PC-3 (cell line): ENCODE results near the gene SLAIN1. TPM values are rescaled to one million over a fixed set of nuclear protein-coding genes. Genes with fewer than 3 reads are reported as not detected.

Source experiments
- ATAC-seq: fragments of 200-7000 bp; cut with Tn5 transposase; 2 replicates; pipeline ENCODE4 v1.9.1; 2020; ENCODE audit warnings: mild to moderate bottlenecking, moderate library complexity
- BruUV-seq: library from RNA; stranded (reverse); fragments of 400-500 nt; replicated peaks from 2 replicates; lab custom pipeline; 2021; lab: Mats Ljungman, UMichigan
- CTCF ChIA-PET: fragments of 300-600 bp; sonication (Branson Sonifier 250); formaldehyde crosslinking; loops from one replicate; lab custom pipeline; 2022; ENCODE audit warnings: antibody characterized with exemption; lab: Charles Lee
- POLR2A ChIA-PET: fragments of 300-600 bp; sonication (Branson Sonifier 250); formaldehyde crosslinking; loops from one replicate; lab custom pipeline; 2022; ENCODE audit warnings: antibody characterized with exemption; ENCODE audit not compliant: unreplicated experiment; lab: Charles Lee
- DNase-seq: peaks from one replicate; pipeline ENCODE4 v3.0.0-alpha.2; 2015
- H2AFZ ChIP-seq: fragments of 300-600 bp; sonication (generic); 2 replicates; pipeline ENCODE4 v1.6.0; 2016; ENCODE audit warnings: antibody characterized with exemption, low read length
- H3F3A ChIP-seq: fragments of 300-600 bp; sonication (generic); one replicate; pipeline ENCODE4 v1.6.0; 2017; ENCODE audit warnings: antibody characterized with exemption, low read length, control low read depth, mild to moderate bottlenecking; ENCODE audit not compliant: unreplicated experiment
- H3K27ac ChIP-seq: fragments of 300-600 bp; sonication (generic); 2 replicates; pipeline ENCODE4 v1.5.1; 2016; ENCODE audit warnings: mild to moderate bottlenecking, low read length
- H3K27me3 ChIP-seq: fragments of 300-600 bp; sonication (generic); 2 replicates; pipeline ENCODE4 v1.6.1; 2016; ENCODE audit warnings: low read length, mixed read lengths
- H3K36me3 ChIP-seq: fragments of 300-600 bp; sonication (generic); 2 replicates; pipeline ENCODE4 v1.6.1; 2016; ENCODE audit warnings: low read depth, mixed run types, low read length, mixed read lengths
- H3K4me1 ChIP-seq: fragments of 300-600 bp; sonication (generic); 2 replicates; pipeline ENCODE4 v1.5.1; 2016; ENCODE audit warnings: low read length; ENCODE audit not compliant: insufficient read depth
- H3K4me2 ChIP-seq: fragments of 300-600 bp; sonication (generic); 2 replicates; pipeline ENCODE4 v1.6.0; 2016; ENCODE audit warnings: low read length
- H3K4me3 ChIP-seq: fragments of 300-600 bp; sonication (generic); 2 replicates; pipeline ENCODE4 v1.5.1; 2016; ENCODE audit warnings: mild to moderate bottlenecking, low read length, mixed read lengths
- H3K79me2 ChIP-seq: fragments of 300-600 bp; sonication (generic); 2 replicates; pipeline ENCODE4 v1.6.1; 2017; ENCODE audit warnings: low read length, mixed read lengths
- H3K9ac ChIP-seq: fragments of 300-600 bp; sonication (generic); 2 replicates; pipeline ENCODE4 v1.6.0; 2016; ENCODE audit warnings: mild to moderate bottlenecking, low read length
- H3K9me2 ChIP-seq: fragments of 300-600 bp; sonication (generic); replicated peaks from 2 replicates; pipeline ENCODE4 v1.6.1; 2016; ENCODE audit warnings: mixed run types, low read length, mixed read lengths
- H3K9me3 ChIP-seq: fragments of 300-600 bp; sonication (generic); 2 replicates; pipeline ENCODE4 v1.6.1; 2016; ENCODE audit warnings: low read length, mixed read lengths
- H4K20me1 ChIP-seq: fragments of 300-600 bp; sonication (generic); 2 replicates; pipeline ENCODE4 v1.6.1; 2016; ENCODE audit warnings: low read length, mixed read lengths
- EZH2 ChIP-seq: fragments of 300-600 bp; sonication (generic); IDR thresholded peaks from one replicate; pipeline ENCODE4 v1.6.1; 2017; ENCODE audit warnings: antibody characterized with exemption, mild to moderate bottlenecking, low read length; ENCODE audit not compliant: unreplicated experiment
- EZH2phosphoT487 ChIP-seq: fragments of 300-600 bp; sonication (generic); IDR thresholded peaks from 2 replicates; pipeline ENCODE4 v1.6.1; 2018; ENCODE audit warnings: mild to moderate bottlenecking, antibody characterized with exemption, low read length, borderline replicate concordance
- intact Hi-C: fragments of 100-400 bp; cut with micrococcal nuclease; formaldehyde crosslinking; loops from 2 replicates; pipeline ENCODE4 v1.9.0; 2023
- total RNA-seq: library from RNA; depleted of rRNA; stranded (reverse); fragments of >200 nt; gene quantifications from 2 replicates; pipeline ENCODE4 v1.2.3, GENCODE V29; 2014
- TF ChIP-seq, protein P1 (sequence below): fragments of 300-600 bp; sonication (generic); conservative IDR thresholded peaks from 2 replicates; pipeline ENCODE4 v1.5.1; 2017; ENCODE audit warnings: antibody characterized with exemption, low read depth, mild to moderate bottlenecking, low read length

SLAIN1 gene
- total RNA-seq, 1 experiment from 2014 or later: 12.7 TPM

DNA sequence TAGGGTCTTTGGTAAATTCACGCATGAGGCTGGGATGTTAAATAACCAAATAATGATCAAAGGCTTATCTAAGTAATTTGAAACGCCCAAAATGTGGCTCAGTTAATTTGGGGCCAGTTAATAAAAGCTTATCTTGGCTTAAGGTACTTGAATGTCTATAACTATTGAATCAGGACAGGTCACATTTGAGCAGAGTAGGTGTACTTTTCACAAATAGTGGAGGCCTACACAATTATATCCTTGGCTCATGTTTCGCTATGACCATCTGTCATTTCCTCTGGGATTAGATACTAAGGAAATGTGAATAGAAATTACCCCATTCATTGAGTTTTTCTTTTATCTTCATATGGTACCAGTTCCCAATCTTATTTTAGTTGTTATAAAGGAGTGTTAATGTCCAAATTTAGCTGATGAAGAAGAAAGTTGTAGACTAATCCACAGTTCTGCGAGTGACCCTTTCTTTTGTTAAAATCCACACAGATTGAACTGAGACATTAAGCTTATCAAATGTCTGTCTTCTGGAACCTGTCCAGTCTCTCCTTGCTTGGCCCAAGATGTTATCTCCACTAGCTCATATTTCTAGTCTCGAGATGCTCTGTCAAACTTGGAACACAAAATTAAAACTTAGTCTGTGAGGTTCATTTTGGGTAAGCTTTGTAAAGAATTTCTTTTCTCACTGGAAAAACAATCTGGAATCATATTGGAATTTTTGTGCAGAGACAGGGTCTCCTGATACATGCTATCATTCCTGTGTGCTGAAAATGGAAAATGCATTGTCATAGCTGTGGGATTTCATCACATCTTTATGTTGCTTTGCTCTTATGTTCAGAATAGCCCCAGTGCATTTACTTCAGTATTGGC lies 31.0 kb downstream of the SLAIN1 start:
- Histone ChIP-seq H3K27me3 (no peaks in the 10 kb centered on the region), H3K9ac (no peak overlapping the region), H3F3A (no peaks in the 10 kb centered on the region), H3K9me2 (no peaks in the 10 kb centered on the region), H3K9me3 (no peaks in the 10 kb centered on the region), H3K27ac (no peak overlapping the region), H2AFZ (no peak overlapping the region), H3K36me3 (no peaks in the 10 kb centered on the region), H3K4me2 (no peak overlapping the region), H3K4me3 (no peak overlapping the region), H3K4me1 (no peaks in the 10 kb centered on the region), H4K20me1 (no peaks in the 10 kb centered on the region), H3K79me2 (no peaks in the 10 kb centered on the region)
- TF ChIP-seq EZH2: no peak
- TF ChIP-seq, protein P1, sequence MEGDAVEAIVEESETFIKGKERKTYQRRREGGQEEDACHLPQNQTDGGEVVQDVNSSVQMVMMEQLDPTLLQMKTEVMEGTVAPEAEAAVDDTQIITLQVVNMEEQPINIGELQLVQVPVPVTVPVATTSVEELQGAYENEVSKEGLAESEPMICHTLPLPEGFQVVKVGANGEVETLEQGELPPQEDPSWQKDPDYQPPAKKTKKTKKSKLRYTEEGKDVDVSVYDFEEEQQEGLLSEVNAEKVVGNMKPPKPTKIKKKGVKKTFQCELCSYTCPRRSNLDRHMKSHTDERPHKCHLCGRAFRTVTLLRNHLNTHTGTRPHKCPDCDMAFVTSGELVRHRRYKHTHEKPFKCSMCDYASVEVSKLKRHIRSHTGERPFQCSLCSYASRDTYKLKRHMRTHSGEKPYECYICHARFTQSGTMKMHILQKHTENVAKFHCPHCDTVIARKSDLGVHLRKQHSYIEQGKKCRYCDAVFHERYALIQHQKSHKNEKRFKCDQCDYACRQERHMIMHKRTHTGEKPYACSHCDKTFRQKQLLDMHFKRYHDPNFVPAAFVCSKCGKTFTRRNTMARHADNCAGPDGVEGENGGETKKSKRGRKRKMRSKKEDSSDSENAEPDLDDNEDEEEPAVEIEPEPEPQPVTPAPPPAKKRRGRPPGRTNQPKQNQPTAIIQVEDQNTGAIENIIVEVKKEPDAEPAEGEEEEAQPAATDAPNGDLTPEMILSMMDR: no peak
- no peak for TF ChIP-seq EZH2phosphoT487
- intact Hi-C loops: no loop called here
- DNase-seq (no peak), ATAC-seq (no peak)
- POLR2A ChIA-PET: no interaction called here
- CTCF ChIA-PET: no interaction called here
- BruUV-seq: no TSS peak

- Histone ChIP-seq H3K36me3 (no peaks in the 10 kb centered on the region), H3F3A (no peaks in the 10 kb centered on the region), H3K4me3 (no peak overlapping the region), H3K4me2 (no peak overlapping the region), H3K27me3 (no peaks in the 10 kb centered on the region), H2AFZ (no peak overlapping the region), H3K4me1 (no peaks in the 10 kb centered on the region), H3K9ac (no peak overlapping the region), H4K20me1 (no peaks in the 10 kb centered on the region), H3K9me2 (no peaks in the 10 kb centered on the region), H3K9me3 (no peaks in the 10 kb centered on the region), H3K27ac (no peak overlapping the region), H3K79me2 (no peaks in the 10 kb centered on the region)
- no peak for DNase-seq
- ATAC-seq: no peak
- ChIA-PET POLR2A (no interaction called here), CTCF (no interaction called here)
- TF ChIP-seq, protein P1: no peak
- TF ChIP-seq EZH2phosphoT487 (no peak), EZH2 (no peak)
- intact Hi-C loops: no loop called here
- BruUV-seq: no TSS peak
Observed at GRCh38 chr13:77729502-77730221, 32.2 kb downstream of the SLAIN1 start.

- no peaks in the 10 kb centered on the region for H3K27me3 ChIP-seq
- BruUV-seq: no TSS peak
- H3K9me2 ChIP-seq: no peaks in the 10 kb centered on the region
- no peaks in the 10 kb centered on the region for H3K36me3 ChIP-seq
- no peak overlapping the region for H3K4me3 ChIP-seq
- H3K27ac ChIP-seq: no peak overlapping the region
- H3K4me2 ChIP-seq: no peak overlapping the region
- TF ChIP-seq, protein P1: no peak
- no peak for TF ChIP-seq EZH2phosphoT487
- TF ChIP-seq EZH2: no peak
- intact Hi-C loops: no loop called here
- H2AFZ ChIP-seq: no peak overlapping the region
- DNase-seq (no peak), ATAC-seq (no peak)
- no peak overlapping the region for H3K9ac ChIP-seq
- no peaks in the 10 kb centered on the region for H3F3A ChIP-seq
- ChIA-PET POLR2A (no interaction called here), CTCF (no interaction called here)
- no peaks in the 10 kb centered on the region for H3K4me1 ChIP-seq
- no peaks in the 10 kb centered on the region for H3K79me2 ChIP-seq
- no peaks in the 10 kb centered on the region for H4K20me1 ChIP-seq
- H3K9me3 ChIP-seq: no peaks in the 10 kb centered on the region
Observed at GRCh38 chr13:77730572-77730971, 33.1 kb downstream of the SLAIN1 start.
